ENCODE results near the gene RHO. TPM values are rescaled to one million over a fixed set of nuclear protein-coding genes. Genes with fewer than 3 reads are reported as not detected.

The RHO gene
- total RNA-seq, 2 donors from 2014 or later, result 0.22 to 0.26 TPM

DNA sequence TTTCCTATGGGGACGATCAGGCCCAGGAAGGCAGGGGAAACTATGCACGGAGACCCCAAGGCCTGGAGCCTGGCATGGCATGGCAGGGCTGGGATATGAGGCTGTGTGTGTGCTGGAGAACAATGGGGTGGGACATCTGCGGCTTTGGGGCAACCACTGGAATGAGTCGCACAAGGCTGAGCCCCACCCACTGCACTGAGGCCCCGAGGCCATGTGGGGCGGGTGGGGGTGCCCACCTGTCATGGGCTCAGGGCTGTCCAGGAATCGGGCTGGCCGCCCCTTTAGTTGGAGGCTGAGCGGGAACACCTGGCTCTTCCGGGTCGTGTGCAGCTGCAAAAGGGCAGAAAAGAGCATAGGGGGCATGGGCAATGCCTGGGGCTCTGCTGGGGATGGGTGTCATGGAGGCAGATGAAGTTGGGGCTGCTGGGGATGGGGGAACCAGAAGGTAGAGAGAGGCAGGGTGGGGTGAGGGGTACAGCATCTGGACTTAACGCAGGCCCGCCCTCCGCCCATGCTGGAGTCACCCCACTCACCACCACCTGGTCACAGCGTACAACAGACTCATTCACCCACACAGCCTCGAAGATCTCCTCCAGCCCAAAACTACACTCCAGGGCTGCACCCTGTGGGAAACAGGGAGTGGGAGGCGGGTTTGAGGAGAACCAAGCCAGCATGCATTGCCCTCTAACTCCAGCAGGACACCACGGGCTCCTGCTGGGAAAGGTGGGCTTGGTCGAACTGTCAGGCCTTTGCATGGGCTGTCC is 47.0 kb downstream of the RHO start:
- no peaks in the 10 kb centered on the region for H3K36me3 ChIP-seq (ENCODE audit: control insufficient read depth, insufficient read depth, low read length)
- TF ChIP-seq, protein P1, sequence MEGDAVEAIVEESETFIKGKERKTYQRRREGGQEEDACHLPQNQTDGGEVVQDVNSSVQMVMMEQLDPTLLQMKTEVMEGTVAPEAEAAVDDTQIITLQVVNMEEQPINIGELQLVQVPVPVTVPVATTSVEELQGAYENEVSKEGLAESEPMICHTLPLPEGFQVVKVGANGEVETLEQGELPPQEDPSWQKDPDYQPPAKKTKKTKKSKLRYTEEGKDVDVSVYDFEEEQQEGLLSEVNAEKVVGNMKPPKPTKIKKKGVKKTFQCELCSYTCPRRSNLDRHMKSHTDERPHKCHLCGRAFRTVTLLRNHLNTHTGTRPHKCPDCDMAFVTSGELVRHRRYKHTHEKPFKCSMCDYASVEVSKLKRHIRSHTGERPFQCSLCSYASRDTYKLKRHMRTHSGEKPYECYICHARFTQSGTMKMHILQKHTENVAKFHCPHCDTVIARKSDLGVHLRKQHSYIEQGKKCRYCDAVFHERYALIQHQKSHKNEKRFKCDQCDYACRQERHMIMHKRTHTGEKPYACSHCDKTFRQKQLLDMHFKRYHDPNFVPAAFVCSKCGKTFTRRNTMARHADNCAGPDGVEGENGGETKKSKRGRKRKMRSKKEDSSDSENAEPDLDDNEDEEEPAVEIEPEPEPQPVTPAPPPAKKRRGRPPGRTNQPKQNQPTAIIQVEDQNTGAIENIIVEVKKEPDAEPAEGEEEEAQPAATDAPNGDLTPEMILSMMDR (conservative IDR thresholded peaks at IDR 0.05), result peak; percentile 42
- WGBS, 2 experiments (ENCODE audit: insufficient coverage in 1 of 2, insufficient read length in 1 of 2), result 93 to 94% methylated on average over 10 to 19 of the region's 19 CpGs
- H3K4me3 Mint-ChIP-seq, result no peak overlapping the region
- no peaks in the 10 kb centered on the region for H3K27me3 Mint-ChIP-seq (ENCODE audit: insufficient read depth)
- peaks cover 3% of the 10 kb centered on the region for H3K4me1 ChIP-seq (ENCODE audit: control insufficient read depth, insufficient read depth, low read length)
- no peaks in the 10 kb centered on the region for H3K9me3 Mint-ChIP-seq
- no peak for DNase-seq
- no peaks in the 10 kb centered on the region for H3K36me3 Mint-ChIP-seq (ENCODE audit: low read depth)
- H3K27ac ChIP-seq (ENCODE audit: low read depth, low read length), result no peak overlapping the region
- H3K27ac Mint-ChIP-seq, result no peak overlapping the region
- H3K9me3 ChIP-seq (ENCODE audit: control insufficient read depth, low read length), result no peaks in the 10 kb centered on the region
- H3K4me1 Mint-ChIP-seq, result peaks cover 15% of the 10 kb centered on the region
- no peak overlapping the region for H3K4me3 ChIP-seq (ENCODE audit: low read length)
- no peak overlapping the region for H3K9ac ChIP-seq (ENCODE audit: extremely low read depth, low read length, poor library complexity, severe bottlenecking)
- H3K27me3 ChIP-seq (ENCODE audit: control insufficient read depth, insufficient read depth, low read length, poor library complexity, severe bottlenecking), result no peaks in the 10 kb centered on the region

DNA sequence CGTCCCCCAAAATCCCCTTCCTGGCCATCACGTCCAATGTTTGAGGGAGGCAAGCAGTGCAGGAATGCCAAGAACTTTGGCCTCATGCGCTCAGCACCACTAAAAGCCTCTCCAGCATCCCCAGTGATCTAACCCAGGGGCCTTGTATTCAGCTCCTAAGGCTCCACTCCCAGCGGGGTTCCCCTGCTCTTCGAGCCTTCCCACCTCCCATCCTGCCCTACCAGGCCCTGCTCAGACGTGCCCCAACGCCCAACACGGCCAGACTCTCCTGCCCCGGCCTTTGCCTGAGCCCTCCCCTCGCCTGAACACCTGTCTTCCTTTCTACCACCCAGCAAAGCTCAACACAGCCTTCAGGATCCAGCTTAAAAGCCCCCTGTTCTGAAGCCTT is 47.6 kb downstream of the RHO start:
- H3K27me3 Mint-ChIP-seq (ENCODE audit: insufficient read depth), result no peaks in the 10 kb centered on the region
- TF ChIP-seq, protein P1 (conservative IDR thresholded peaks at IDR 0.05), result no peak
- Histone ChIP-seq H3K9me3 (ENCODE audit: control insufficient read depth, low read length) (no peaks in the 10 kb centered on the region), H3K4me1 (ENCODE audit: control insufficient read depth, insufficient read depth, low read length) (peaks cover 3% of the 10 kb centered on the region), H3K4me3 (ENCODE audit: low read length) (no peak overlapping the region), H3K27ac (ENCODE audit: low read depth, low read length) (no peak overlapping the region), H3K27me3 (ENCODE audit: control insufficient read depth, insufficient read depth, low read length, poor library complexity, severe bottlenecking) (no peaks in the 10 kb centered on the region), H3K9ac (ENCODE audit: extremely low read depth, low read length, poor library complexity, severe bottlenecking) (no peak overlapping the region), H3K36me3 (ENCODE audit: control insufficient read depth, insufficient read depth, low read length) (no peaks in the 10 kb centered on the region)
- peak; percentile 68 for DNase-seq
- 79 to 82% methylated on average over 10 of the region's 10 CpGs for WGBS, 2 experiments (ENCODE audit: insufficient coverage in 1 of 2, insufficient read length in 1 of 2)
- no peak overlapping the region for H3K4me3 Mint-ChIP-seq
- H3K4me1 Mint-ChIP-seq, result peaks cover 15% of the 10 kb centered on the region
- H3K9me3 Mint-ChIP-seq, result no peaks in the 10 kb centered on the region
- no peaks in the 10 kb centered on the region for H3K36me3 Mint-ChIP-seq (ENCODE audit: low read depth)
- H3K27ac Mint-ChIP-seq, result peak overlapping the region; percentile 45

DNA sequence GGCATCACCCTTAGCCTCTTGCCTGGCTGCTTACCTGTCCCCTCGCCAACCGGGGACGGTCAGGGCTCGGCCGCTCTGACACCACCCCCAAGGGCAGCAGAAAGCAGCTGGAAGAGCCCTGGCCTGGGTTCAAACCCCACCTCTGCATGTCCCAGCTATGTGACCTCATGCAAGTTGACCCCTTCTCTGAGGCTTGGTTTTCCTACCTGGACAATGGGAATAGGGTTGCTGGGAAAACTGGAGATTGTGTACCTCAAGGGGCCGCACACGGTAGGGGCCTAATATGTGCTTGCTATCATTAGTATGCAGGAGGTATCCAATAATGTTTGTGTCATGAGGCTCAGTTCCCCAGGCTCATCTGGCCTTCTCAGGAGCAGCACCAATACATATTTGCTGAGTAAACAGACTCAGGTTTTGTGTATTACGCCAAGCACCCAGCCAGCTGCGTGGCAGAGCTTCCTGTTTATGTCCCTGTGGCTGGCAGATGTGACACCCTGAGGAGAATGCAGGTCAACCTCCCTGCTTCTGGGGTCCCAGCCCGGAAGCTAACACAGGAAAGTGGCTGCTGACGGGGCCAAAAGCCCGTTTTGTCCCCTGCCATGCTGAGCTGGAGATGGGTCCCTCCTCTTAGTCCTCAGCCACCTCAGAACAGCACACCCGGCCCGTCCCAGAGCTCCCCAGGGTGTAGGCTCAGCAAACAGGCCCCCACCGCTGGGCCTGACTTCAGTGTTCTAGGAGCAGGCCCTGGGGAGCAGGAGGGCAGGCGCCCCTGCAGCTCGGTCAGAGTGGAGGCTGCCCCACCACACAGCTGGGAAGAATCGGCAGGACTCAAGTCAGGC is 48.3 kb downstream of the RHO start:
- H3K27ac Mint-ChIP-seq, result peak overlapping the region; percentile 80
- no peak overlapping the region for H3K9ac ChIP-seq (ENCODE audit: extremely low read depth, low read length, poor library complexity, severe bottlenecking)
- peaks cover 15% of the 10 kb centered on the region for H3K4me1 Mint-ChIP-seq
- H3K27ac ChIP-seq (ENCODE audit: low read depth, low read length), result no peak overlapping the region
- H3K9me3 ChIP-seq (ENCODE audit: control insufficient read depth, low read length), result no peaks in the 10 kb centered on the region
- H3K4me3 Mint-ChIP-seq, result no peak overlapping the region
- no peaks in the 10 kb centered on the region for H3K9me3 Mint-ChIP-seq
- 89 to 99% methylated on average over 10 to 18 of the region's 18 CpGs for WGBS, 2 experiments (ENCODE audit: insufficient coverage in 1 of 2, insufficient read length in 1 of 2)
- TF ChIP-seq, protein P1 (conservative IDR thresholded peaks at IDR 0.05), result no peak
- no peaks in the 10 kb centered on the region for H3K36me3 ChIP-seq (ENCODE audit: control insufficient read depth, insufficient read depth, low read length)
- no peak for DNase-seq
- peaks cover 3% of the 10 kb centered on the region for H3K4me1 ChIP-seq (ENCODE audit: control insufficient read depth, insufficient read depth, low read length)
- H3K36me3 Mint-ChIP-seq (ENCODE audit: low read depth), result no peaks in the 10 kb centered on the region
- H3K27me3 Mint-ChIP-seq (ENCODE audit: insufficient read depth), result no peaks in the 10 kb centered on the region
- no peak overlapping the region for H3K4me3 ChIP-seq (ENCODE audit: low read length)
- H3K27me3 ChIP-seq (ENCODE audit: control insufficient read depth, insufficient read depth, low read length, poor library complexity, severe bottlenecking), result no peaks in the 10 kb centered on the region
